Glutamatergic neuron (in vitro differentiated cells): ENCODE results near the gene GNAS. TPM values are rescaled to one million over a fixed set of nuclear protein-coding genes. Genes with fewer than 3 reads are reported as not detected.

Experiments used
- DNase-seq: peaks from one replicate; pipeline ENCODE4 v3.0.0; 2022
- H3K27ac Mint-ChIP-seq: one replicate; pipeline ENCODE4 v1.8.0; 2020; ENCODE audit warnings: mild to moderate bottlenecking, mixed read lengths, inconsistent platforms; ENCODE audit not compliant: unreplicated experiment
- H3K27me3 Mint-ChIP-seq: one replicate; pipeline ENCODE4 v1.8.0; 2020; ENCODE audit warnings: mild to moderate bottlenecking, moderate library complexity, mixed read lengths, inconsistent platforms; ENCODE audit not compliant: unreplicated experiment
- H3K36me3 Mint-ChIP-seq: one replicate; pipeline ENCODE4 v1.8.0; 2020; ENCODE audit warnings: mild to moderate bottlenecking, mixed read lengths, inconsistent platforms; ENCODE audit not compliant: unreplicated experiment
- H3K4me1 Mint-ChIP-seq: one replicate; pipeline ENCODE4 v1.8.0; 2020; ENCODE audit warnings: mild to moderate bottlenecking, low read depth, mixed read lengths, inconsistent platforms; ENCODE audit not compliant: unreplicated experiment
- H3K4me3 Mint-ChIP-seq: one replicate; pipeline ENCODE4 v1.8.0; 2020; ENCODE audit warnings: mild to moderate bottlenecking, mixed read lengths, inconsistent platforms; ENCODE audit not compliant: unreplicated experiment
- H3K9me3 Mint-ChIP-seq: one replicate; pipeline ENCODE4 v1.8.0; 2020; ENCODE audit warnings: mild to moderate bottlenecking, moderate library complexity, mixed read lengths, inconsistent platforms; ENCODE audit not compliant: unreplicated experiment
- CTCF ChIP-seq: fragments of 200-600 bp; sonication (generic); IDR thresholded peaks from one replicate; pipeline ENCODE4 v1.5.0; 2021; ENCODE audit not compliant: partially characterized antibody, unreplicated experiment
- total RNA-seq: library from RNA; stranded (reverse); fragmentation: NEBNext Ultra II Directional; extraction: Animal tissue kit (Norgen Biotek cat#: 25700); gene quantifications from one replicate; pipeline ENCODE4 v1.2.1, GENCODE V29; 2021; ENCODE audit not compliant: unreplicated experiment

The GNAS gene
- total RNA-seq, 1 donor from 2014 or later: 1,989 TPM

GRCh38 chr20:58880994-58881752, 28.7 kb downstream of the GNAS start:
- H3K36me3 Mint-ChIP-seq: peaks cover 5% of the 10 kb centered on the region
- peak; percentile 28 for TF ChIP-seq CTCF
- no peaks in the 10 kb centered on the region for H3K27me3 Mint-ChIP-seq
- DNase-seq: no peak
- H3K27ac Mint-ChIP-seq: peak overlapping the region; percentile 24
- H3K4me3 Mint-ChIP-seq: peak overlapping the region; percentile 60
- peaks cover 68% of the 10 kb centered on the region for H3K4me1 Mint-ChIP-seq
- no peaks in the 10 kb centered on the region for H3K9me3 Mint-ChIP-seq

GRCh38 chr20:58882704-58883089, 30.2 kb downstream of the GNAS start:
- H3K36me3 Mint-ChIP-seq: peaks cover 5% of the 10 kb centered on the region
- DNase-seq: no peak
- H3K27me3 Mint-ChIP-seq: no peaks in the 10 kb centered on the region
- no peak overlapping the region for H3K27ac Mint-ChIP-seq
- H3K4me1 Mint-ChIP-seq: peaks cover 54% of the 10 kb centered on the region
- peak overlapping the region; percentile 61 for H3K4me3 Mint-ChIP-seq
- TF ChIP-seq CTCF: no peak
- H3K9me3 Mint-ChIP-seq: peaks cover 2% of the 10 kb centered on the region

DNA sequence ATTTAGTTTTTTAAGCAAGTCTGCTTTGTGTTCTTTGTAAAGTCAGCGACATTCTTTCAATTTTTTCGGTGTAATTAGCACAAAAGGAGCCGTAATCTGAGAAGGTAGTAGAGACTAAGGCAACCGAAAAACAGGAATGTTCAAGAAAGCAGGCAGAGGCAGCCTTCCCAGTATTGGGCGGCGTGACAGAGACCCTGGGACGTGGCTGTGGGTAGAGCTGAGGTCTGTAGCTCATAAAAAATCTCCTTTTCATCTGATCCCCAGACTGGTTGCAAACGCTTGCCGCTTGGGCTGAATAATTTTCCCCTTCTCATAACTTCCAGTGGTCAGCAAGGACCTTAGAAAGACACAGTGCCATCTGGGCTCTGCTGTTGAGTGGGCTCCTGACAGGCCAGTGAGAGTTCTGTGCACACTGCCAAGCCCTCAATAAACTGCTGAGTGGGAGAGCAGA, 30.8 kb downstream of the GNAS start:
- H3K27me3 Mint-ChIP-seq: peaks cover 3% of the 10 kb centered on the region
- DNase-seq: no peak
- H3K4me3 Mint-ChIP-seq: peak overlapping the region; percentile 61
- H3K4me1 Mint-ChIP-seq: peaks cover 51% of the 10 kb centered on the region
- peak overlapping the region; percentile 14 for H3K27ac Mint-ChIP-seq
- H3K36me3 Mint-ChIP-seq: peaks cover 5% of the 10 kb centered on the region
- H3K9me3 Mint-ChIP-seq: peaks cover 4% of the 10 kb centered on the region
- TF ChIP-seq CTCF: no peak

DNA sequence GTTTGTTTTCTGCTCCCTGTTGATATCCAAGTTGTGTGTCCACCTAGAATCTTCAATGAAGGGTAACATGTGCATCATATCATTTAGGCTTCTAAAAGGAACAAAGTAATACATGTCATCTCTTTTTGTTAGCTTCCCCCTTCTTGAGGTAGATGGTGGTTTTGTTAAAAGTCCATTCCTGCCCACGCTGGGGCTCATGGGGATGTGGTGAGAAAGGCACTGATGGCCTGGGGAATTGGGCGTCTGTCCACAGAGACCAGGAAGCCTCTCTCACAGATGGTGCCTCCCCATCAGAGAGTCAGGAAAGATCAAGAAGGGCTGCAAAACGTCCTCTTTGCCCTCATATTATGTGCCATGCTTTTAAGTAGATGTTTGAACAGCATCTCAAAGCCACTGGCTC, 32.5 kb downstream of the GNAS start:
- no peak for TF ChIP-seq CTCF
- Mint-ChIP-seq H3K4me3 (no peak overlapping the region), H3K9me3 (peaks cover 6% of the 10 kb centered on the region)

DNA sequence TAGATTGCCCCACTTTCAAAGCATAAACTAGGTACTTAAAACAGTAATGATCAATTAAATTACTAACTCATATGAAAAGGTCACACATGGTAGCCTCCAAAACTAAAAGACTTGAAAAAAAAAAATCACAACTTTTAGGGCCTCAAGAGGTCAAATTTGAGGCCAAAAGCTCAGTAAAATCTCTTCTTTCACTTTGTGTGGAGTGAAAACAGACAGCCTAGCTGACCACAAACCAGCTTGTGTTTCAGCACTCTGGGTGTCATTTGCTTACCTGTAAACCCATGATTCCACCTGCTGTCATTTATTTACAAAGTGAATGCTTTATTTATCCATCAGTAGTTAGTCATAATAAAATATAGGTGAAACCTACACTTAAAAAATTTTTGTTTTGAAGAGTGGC, 34.0 kb downstream of the GNAS start:
- peaks cover 8% of the 10 kb centered on the region for H3K9me3 Mint-ChIP-seq
- peaks cover 5% of the 10 kb centered on the region for H3K36me3 Mint-ChIP-seq
- H3K27me3 Mint-ChIP-seq: peaks cover 7% of the 10 kb centered on the region
- peaks cover 23% of the 10 kb centered on the region for H3K4me1 Mint-ChIP-seq
- no peak overlapping the region for H3K27ac Mint-ChIP-seq
- no peak for TF ChIP-seq CTCF
- DNase-seq: no peak
- no peak overlapping the region for H3K4me3 Mint-ChIP-seq

More for the DNA sequence above, 32.5 kb downstream of the GNAS start:
- DNase-seq: no peak
- Mint-ChIP-seq H3K27me3 (peaks cover 7% of the 10 kb centered on the region), H3K27ac (no peak overlapping the region), H3K36me3 (peaks cover 5% of the 10 kb centered on the region), H3K4me1 (peaks cover 37% of the 10 kb centered on the region)
